ENCODE data around the gene MICALL2. TPM values are rescaled to one million over a fixed set of nuclear protein-coding genes. Genes with fewer than 3 reads are reported as not detected.
A peak's percentile ranks its signal among the peaks of the same experiment; 100 is the strongest.

Gene MICALL2
- total RNA-seq, 1 experiment from 2014 or later, result 15.7 TPM

GRCh38 chr7:1460821-1461645, 1.8 kb upstream of the MICALL2 start:
- no peak for DNase-seq (ENCODE audit: low spot score)

More at GRCh38 chr7:1460821-1461645, 1.8 kb upstream of the MICALL2 start:
- peak overlapping the region; percentile 35 for H3K4me3 Mint-ChIP-seq
- peaks cover 16% of the 10 kb centered on the region for H3K4me1 Mint-ChIP-seq
- H3K27me3 Mint-ChIP-seq (ENCODE audit: low read depth), result no peaks in the 10 kb centered on the region
- H3K27ac Mint-ChIP-seq, result no peak overlapping the region
- CTCF ChIA-PET, result interaction anchor here (0.8 to 6.3 kb wide), 5 partner anchors 12 to 92 kb away, joined by 3 to 28 read pairs (median 3); no protein-coding TSS in a partner anchor
- H3K9me3 Mint-ChIP-seq, result no peaks in the 10 kb centered on the region
- POLR2A ChIA-PET, result interaction anchor here (0.8 kb wide), 1 partner anchor 13 kb away, joined by 3 read pairs; no protein-coding TSS in a partner anchor
- no peaks in the 10 kb centered on the region for H3K36me3 Mint-ChIP-seq
- no peak for ATAC-seq
- TF ChIP-seq CBFB (CRISPR knock-in tag; IDR thresholded peaks at IDR 0.05; ENCODE audit: low read depth), result no peak
- no peak for TF ChIP-seq FOXK1 (CRISPR knock-in tag; IDR thresholded peaks at IDR 0.05)
- TF ChIP-seq ZNF121 (CRISPR knock-in tag; IDR thresholded peaks at IDR 0.05), result peak; percentile 66; the same call in 1 of the 2 replicates
- no peak for TF ChIP-seq MYBL2 (CRISPR knock-in tag; IDR thresholded peaks at IDR 0.05)
- no peak for TF ChIP-seq SP1 (CRISPR knock-in tag; conservative IDR thresholded peaks at IDR 0.05)
- no peak for TF ChIP-seq SMAD3 (CRISPR knock-in tag; IDR thresholded peaks at IDR 0.05; ENCODE audit: borderline replicate concordance)
- TF ChIP-seq ESRRA (CRISPR knock-in tag; IDR thresholded peaks at IDR 0.05; ENCODE audit: borderline replicate concordance), result no peak
- no peak for TF ChIP-seq ATF2 (CRISPR knock-in tag; IDR thresholded peaks at IDR 0.05; ENCODE audit: borderline replicate concordance, low read depth)
- peak; percentile 98 for TF ChIP-seq PRDM15 (CRISPR knock-in tag; IDR thresholded peaks at IDR 0.05)
- TF ChIP-seq NR2C2 (CRISPR knock-in tag; IDR thresholded peaks at IDR 0.05), result no peak
- no peak for TF ChIP-seq AR (CRISPR knock-in tag; IDR thresholded peaks at IDR 0.05)
- TF ChIP-seq JUN (CRISPR knock-in tag; IDR thresholded peaks at IDR 0.05), result no peak
- TF ChIP-seq CREM (CRISPR knock-in tag; IDR thresholded peaks at IDR 0.05), result no peak
- no peak for TF ChIP-seq NFATC4 (CRISPR knock-in tag; IDR thresholded peaks at IDR 0.05)
- no peak for TF ChIP-seq USF2 (CRISPR knock-in tag; IDR thresholded peaks at IDR 0.05)
- peak; percentile 98 for TF ChIP-seq GTF2I (CRISPR knock-in tag; conservative IDR thresholded peaks at IDR 0.05)
- no peak for TF ChIP-seq CTCF (IDR thresholded peaks at IDR 0.05)
